ENCODE data around the gene PRKAR1A.

Gene PRKAR1A

GRCh38 chr17:68584581-68585303, 72.5 kb downstream of the PRKAR1A start:
- no peaks in the 10 kb centered on the region for H3K27me3 ChIP-seq (ENCODE audit: insufficient read depth, low read depth)
- no peak overlapping the region for H3K4me2 ChIP-seq
- no peak overlapping the region for H3K27ac ChIP-seq
- H3K4me1 ChIP-seq (ENCODE audit: low read depth, poor library complexity, severe bottlenecking): no peaks in the 10 kb centered on the region
- H4K20me1 ChIP-seq (ENCODE audit: insufficient read depth): no peaks in the 10 kb centered on the region
- H3K36me3 ChIP-seq (ENCODE audit: insufficient read depth): no peaks in the 10 kb centered on the region
- H3K4me3 ChIP-seq (IDR thresholded peaks at IDR 0.05; ENCODE audit: insufficient read depth, low read depth, low read length): no peak overlapping the region
- no peak overlapping the region for H3K9ac ChIP-seq
- no peaks in the 10 kb centered on the region for H3K79me2 ChIP-seq (ENCODE audit: insufficient read depth, low read depth)
- no peak for TF ChIP-seq CTCF (conservative IDR thresholded peaks at IDR 0.05; ENCODE audit: low read depth, low read length)
- H2AFZ ChIP-seq (ENCODE audit: low read depth): no peak overlapping the region

GRCh38 chr17:68585643-68586042, 73.4 kb downstream of the PRKAR1A start:
- H3K4me3 ChIP-seq (IDR thresholded peaks at IDR 0.05; ENCODE audit: insufficient read depth, low read depth, low read length): no peak overlapping the region
- H4K20me1 ChIP-seq (ENCODE audit: insufficient read depth): no peaks in the 10 kb centered on the region
- no peaks in the 10 kb centered on the region for H3K27me3 ChIP-seq (ENCODE audit: insufficient read depth, low read depth)
- no peak for TF ChIP-seq CTCF (conservative IDR thresholded peaks at IDR 0.05; ENCODE audit: low read depth, low read length)
- no peaks in the 10 kb centered on the region for H3K4me1 ChIP-seq (ENCODE audit: low read depth, poor library complexity, severe bottlenecking)
- no peaks in the 10 kb centered on the region for H3K79me2 ChIP-seq (ENCODE audit: insufficient read depth, low read depth)
- H3K36me3 ChIP-seq (ENCODE audit: insufficient read depth): no peaks in the 10 kb centered on the region
- H3K4me2 ChIP-seq: no peak overlapping the region
- H3K27ac ChIP-seq: no peak overlapping the region
- no peak overlapping the region for H3K9ac ChIP-seq
- no peak overlapping the region for H2AFZ ChIP-seq (ENCODE audit: low read depth)

GRCh38 chr17:68587026-68587425, 74.8 kb downstream of the PRKAR1A start:
- Histone ChIP-seq H3K4me3 (IDR thresholded peaks at IDR 0.05; ENCODE audit: insufficient read depth, low read depth, low read length) (no peak overlapping the region), H3K4me1 (ENCODE audit: low read depth, poor library complexity, severe bottlenecking) (no peaks in the 10 kb centered on the region), H3K27me3 (ENCODE audit: insufficient read depth, low read depth) (no peaks in the 10 kb centered on the region), H3K4me2 (no peak overlapping the region), H3K27ac (no peak overlapping the region), H3K36me3 (ENCODE audit: insufficient read depth) (no peaks in the 10 kb centered on the region), H4K20me1 (ENCODE audit: insufficient read depth) (no peaks in the 10 kb centered on the region), H3K9ac (no peak overlapping the region), H2AFZ (ENCODE audit: low read depth) (no peak overlapping the region), H3K79me2 (ENCODE audit: insufficient read depth, low read depth) (no peaks in the 10 kb centered on the region)
- TF ChIP-seq CTCF (conservative IDR thresholded peaks at IDR 0.05; ENCODE audit: low read depth, low read length): no peak

DNA sequence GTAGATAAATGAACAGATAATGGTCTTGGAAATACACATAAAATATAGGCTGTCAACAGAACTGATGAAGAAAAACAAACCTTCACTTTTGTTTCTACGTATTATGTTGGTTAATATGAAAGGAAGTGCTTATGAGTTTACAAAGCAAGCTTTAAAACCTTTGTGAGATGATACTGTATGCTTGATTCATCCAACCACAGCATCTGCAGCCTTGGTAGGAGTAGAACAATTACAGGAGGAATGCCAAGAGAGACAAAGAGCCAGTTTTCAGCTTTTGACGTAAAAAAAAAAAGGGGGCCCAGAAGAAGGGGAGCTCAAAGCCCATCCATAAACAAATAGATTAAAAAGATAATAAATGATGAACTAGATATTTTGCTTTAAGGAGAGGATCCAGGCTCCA, 75.6 kb downstream of the PRKAR1A start:
- Histone ChIP-seq H3K27me3 (ENCODE audit: insufficient read depth, low read depth) (no peaks in the 10 kb centered on the region), H3K4me2 (no peak overlapping the region), H2AFZ (ENCODE audit: low read depth) (no peak overlapping the region), H3K4me3 (IDR thresholded peaks at IDR 0.05; ENCODE audit: insufficient read depth, low read depth, low read length) (no peak overlapping the region), H3K36me3 (ENCODE audit: insufficient read depth) (no peaks in the 10 kb centered on the region), H3K9ac (no peak overlapping the region), H3K79me2 (ENCODE audit: insufficient read depth, low read depth) (no peaks in the 10 kb centered on the region), H4K20me1 (ENCODE audit: insufficient read depth) (no peaks in the 10 kb centered on the region), H3K4me1 (ENCODE audit: low read depth, poor library complexity, severe bottlenecking) (no peaks in the 10 kb centered on the region), H3K27ac (no peak overlapping the region)
- no peak for TF ChIP-seq CTCF (conservative IDR thresholded peaks at IDR 0.05; ENCODE audit: low read depth, low read length)

All from KMS-11 (cell line).